ENCODE results near the gene C3.
"Not testable (repeated sequence)": the region's sequence is repeated elsewhere in the genome, so short reads cannot be mapped to it uniquely, and the experiment has no call there.

C3 gene

DNA sequence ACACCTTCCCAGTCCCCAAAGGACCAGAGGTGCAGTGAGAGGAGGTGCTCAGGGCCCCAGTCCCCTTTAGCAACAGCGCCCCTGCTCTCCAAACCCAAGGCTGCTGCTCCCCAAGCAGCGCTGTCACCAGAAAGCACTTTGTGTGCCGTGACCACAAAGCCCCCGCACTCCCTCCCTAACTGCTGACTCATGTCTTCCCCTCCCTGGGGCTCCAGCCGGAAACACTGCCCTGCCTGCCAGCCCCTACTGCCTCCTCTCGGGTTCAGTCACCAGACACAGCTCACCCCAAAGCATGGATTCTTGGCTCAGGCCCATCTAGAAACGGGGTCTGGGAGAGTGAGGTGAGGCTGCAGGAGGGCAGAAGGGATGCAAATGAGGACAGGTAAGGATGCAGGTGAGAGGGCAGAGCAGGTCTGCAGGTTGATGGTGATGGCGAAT lies 45.6 kb downstream of the C3 start:
- H3K36me3 ChIP-seq (replicated peaks) = no peaks in the 10 kb centered on the region
- H3K9me3 ChIP-seq = no peaks in the 10 kb centered on the region
- peak in 1 of 2 experiments; percentile 36 for DNase-seq (ENCODE audit: low spot score in 2 of 2)
- no peaks in the 10 kb centered on the region for H3K27me3 ChIP-seq (ENCODE audit: low read depth)
- no peaks in the 10 kb centered on the region; the same call in 1 of the 2 replicates for H3K4me1 ChIP-seq
- no peak overlapping the region for H3K4me3 ChIP-seq
- in situ Hi-C loops (cut with MboI; ENCODE audit: low sequenced_read_pairs) = no loop called here

DNA sequence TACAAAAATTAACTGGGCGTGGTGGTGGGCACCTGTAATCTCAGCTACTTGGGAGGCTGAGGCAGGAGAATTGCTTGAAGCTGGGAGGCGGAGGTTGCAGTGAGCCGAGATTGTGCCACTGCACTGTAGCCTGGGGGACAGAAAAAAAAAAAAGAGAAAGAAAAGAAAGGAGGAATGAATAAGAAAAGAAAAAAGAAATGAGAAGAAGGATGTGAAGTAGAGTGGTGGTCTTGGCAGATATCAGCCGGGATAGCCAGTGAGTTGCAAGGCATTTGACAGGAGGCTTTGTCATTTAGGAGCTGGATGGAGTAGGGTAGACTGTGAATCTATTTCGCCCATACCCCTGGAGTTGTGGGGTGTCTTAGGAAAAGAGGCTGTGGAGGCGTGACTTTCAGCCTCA lies 46.0 kb downstream of the C3 start:
- H3K4me3 ChIP-seq; H3K4me1 ChIP-seq; H3K9me3 ChIP-seq; in situ Hi-C loops (cut with MboI; ENCODE audit: low sequenced_read_pairs); H3K36me3 ChIP-seq (replicated peaks); DNase-seq (ENCODE audit: low spot score in 2 of 2); H3K27me3 ChIP-seq (ENCODE audit: low read depth): not testable (repeated sequence)

DNA sequence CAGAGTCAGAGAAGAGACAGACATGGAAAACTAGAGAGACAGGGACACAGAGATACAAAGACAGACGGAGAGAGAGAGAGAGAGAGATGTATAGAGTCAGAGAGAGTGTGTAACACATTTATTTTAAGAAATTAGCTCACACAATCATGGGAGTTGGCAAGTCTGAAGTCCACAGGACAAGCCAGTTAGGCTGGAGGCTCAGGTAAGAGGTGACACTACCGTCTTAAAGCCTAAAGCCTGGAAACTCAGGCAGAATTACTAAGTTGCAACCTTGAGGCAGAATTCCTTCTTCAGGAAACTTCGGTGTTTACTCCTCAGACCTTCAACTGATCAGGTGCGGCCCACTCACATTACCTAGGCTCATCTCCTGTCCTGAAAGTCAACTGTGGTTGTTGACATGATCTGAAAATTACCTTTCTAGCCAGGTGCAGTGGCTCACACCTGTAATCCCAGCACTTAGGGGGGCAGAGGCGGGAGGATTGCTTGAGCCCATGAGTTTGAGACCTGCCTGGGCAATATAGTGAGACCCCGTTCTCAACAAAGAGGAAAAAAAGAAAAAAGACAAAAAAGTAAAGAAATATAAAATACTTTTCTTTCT lies 47.7 kb downstream of the C3 start:
- Histone ChIP-seq H3K36me3 (replicated peaks) (no peaks in the 10 kb centered on the region), H3K27me3 (ENCODE audit: low read depth) (no peaks in the 10 kb centered on the region), H3K4me1 (no peaks in the 10 kb centered on the region; the same call in 1 of the 2 replicates), H3K4me3 (no peak overlapping the region), H3K9me3 (no peaks in the 10 kb centered on the region)
- no peak for DNase-seq (ENCODE audit: low spot score in 2 of 2)
- in situ Hi-C loops (cut with MboI; ENCODE audit: low sequenced_read_pairs) = no loop called here

DNA sequence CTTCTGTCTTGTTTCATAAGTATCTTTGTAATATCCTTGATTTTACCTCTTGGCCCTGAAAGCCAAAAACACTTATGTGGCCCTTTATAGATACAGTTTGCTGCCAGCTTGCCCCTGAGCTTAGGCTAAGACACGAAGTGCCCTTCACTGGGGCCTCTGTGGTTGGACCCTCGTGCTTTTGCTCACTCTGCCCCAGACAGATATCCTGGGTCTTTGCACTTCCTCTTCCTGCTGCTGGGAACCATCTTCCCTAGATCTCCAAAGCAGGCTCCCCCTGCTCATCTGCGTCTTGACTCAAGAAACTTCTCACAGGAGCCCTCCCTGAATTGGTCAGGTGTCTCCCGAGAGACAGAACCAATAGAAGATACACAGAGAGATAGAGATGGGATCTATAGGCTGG lies 48.5 kb downstream of the C3 start:
- Histone ChIP-seq H3K9me3 (no peaks in the 10 kb centered on the region), H3K36me3 (replicated peaks) (no peaks in the 10 kb centered on the region), H3K27me3 (ENCODE audit: low read depth) (no peaks in the 10 kb centered on the region), H3K4me3 (no peak overlapping the region), H3K4me1 (no peaks in the 10 kb centered on the region; the same call in 1 of the 2 replicates)
- no peak for DNase-seq (ENCODE audit: low spot score in 2 of 2)
- in situ Hi-C loops (cut with MboI; ENCODE audit: low sequenced_read_pairs) = no loop called here

DNA sequence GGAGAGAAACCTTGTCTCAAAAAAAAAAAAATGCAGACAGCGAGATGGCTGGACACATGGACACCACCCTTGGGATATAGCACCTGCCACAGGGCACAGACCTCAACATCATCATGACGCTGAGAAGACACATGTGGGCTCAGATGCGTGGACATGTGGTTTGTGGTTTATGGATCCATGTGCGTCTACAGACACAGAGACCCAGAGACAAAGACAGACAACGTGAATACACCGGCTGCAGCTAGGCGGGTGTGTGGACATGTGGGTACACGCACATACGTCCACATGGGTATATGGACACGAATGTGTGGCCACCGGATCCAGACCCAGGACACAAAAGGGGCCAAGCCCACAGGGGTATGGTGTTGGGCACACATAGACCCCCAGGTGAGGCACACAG lies 51.8 kb downstream of the C3 start:
- in situ Hi-C loops (cut with MboI; ENCODE audit: low sequenced_read_pairs) = no loop called here

GRCh38 chr19:6667114-6667627 lies 53.3 kb downstream of the C3 start:
- in situ Hi-C loops (cut with MboI; ENCODE audit: low sequenced_read_pairs) = no loop called here
- H3K27me3 ChIP-seq (ENCODE audit: low read depth) = no peaks in the 10 kb centered on the region
- DNase-seq (ENCODE audit: low spot score in 2 of 2) = no peak
- H3K9me3 ChIP-seq = no peaks in the 10 kb centered on the region
- no peak overlapping the region for H3K4me3 ChIP-seq
- no peaks in the 10 kb centered on the region for H3K4me1 ChIP-seq
- no peaks in the 10 kb centered on the region for H3K36me3 ChIP-seq (replicated peaks)

More for the DNA sequence above, 51.8 kb downstream of the C3 start:
- Histone ChIP-seq H3K4me1 (no peaks in the 10 kb centered on the region), H3K9me3 (no peaks in the 10 kb centered on the region), H3K36me3 (replicated peaks) (no peaks in the 10 kb centered on the region), H3K27me3 (ENCODE audit: low read depth) (no peaks in the 10 kb centered on the region), H3K4me3 (no peak overlapping the region)
- no peak for DNase-seq (ENCODE audit: low spot score in 2 of 2)

DNA sequence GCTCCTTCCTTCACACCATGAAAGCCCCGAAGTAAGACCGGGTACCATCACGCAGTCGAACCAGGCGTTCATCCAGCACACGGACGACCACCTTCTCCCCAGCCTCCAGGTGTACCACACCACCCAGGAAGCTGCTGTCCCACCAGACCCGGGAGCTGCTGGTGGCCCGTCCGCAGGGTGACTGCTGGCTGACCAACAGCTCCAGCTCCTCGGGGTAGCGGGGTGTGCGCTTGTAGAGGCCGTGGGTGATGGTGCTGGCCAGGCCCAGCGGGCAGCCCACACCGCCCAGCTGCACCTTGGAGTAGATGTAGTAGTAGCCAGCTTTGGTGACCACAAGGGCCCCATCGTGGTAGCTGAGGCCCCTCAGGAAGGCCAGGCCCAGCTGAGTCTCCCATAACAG lies 55.5 kb downstream of the C3 start:
- H3K36me3 ChIP-seq (replicated peaks) = no peaks in the 10 kb centered on the region
- no peak for DNase-seq (ENCODE audit: low spot score in 2 of 2)
- in situ Hi-C loops (cut with MboI; ENCODE audit: low sequenced_read_pairs) = no loop called here
- no peaks in the 10 kb centered on the region for H3K4me1 ChIP-seq
- no peaks in the 10 kb centered on the region for H3K27me3 ChIP-seq (ENCODE audit: low read depth)
- no peak overlapping the region for H3K4me3 ChIP-seq
- no peaks in the 10 kb centered on the region for H3K9me3 ChIP-seq

GRCh38 chr19:6663236-6664201 lies 56.9 kb downstream of the C3 start:
- Histone ChIP-seq H3K27me3 (ENCODE audit: low read depth) (no peaks in the 10 kb centered on the region), H3K9me3 (no peaks in the 10 kb centered on the region), H3K4me1 (no peaks in the 10 kb centered on the region), H3K36me3 (replicated peaks) (no peaks in the 10 kb centered on the region), H3K4me3 (no peak overlapping the region)
- no peak for DNase-seq (ENCODE audit: low spot score in 2 of 2)
- in situ Hi-C loops (cut with MboI; ENCODE audit: low sequenced_read_pairs) = no loop called here

DNA sequence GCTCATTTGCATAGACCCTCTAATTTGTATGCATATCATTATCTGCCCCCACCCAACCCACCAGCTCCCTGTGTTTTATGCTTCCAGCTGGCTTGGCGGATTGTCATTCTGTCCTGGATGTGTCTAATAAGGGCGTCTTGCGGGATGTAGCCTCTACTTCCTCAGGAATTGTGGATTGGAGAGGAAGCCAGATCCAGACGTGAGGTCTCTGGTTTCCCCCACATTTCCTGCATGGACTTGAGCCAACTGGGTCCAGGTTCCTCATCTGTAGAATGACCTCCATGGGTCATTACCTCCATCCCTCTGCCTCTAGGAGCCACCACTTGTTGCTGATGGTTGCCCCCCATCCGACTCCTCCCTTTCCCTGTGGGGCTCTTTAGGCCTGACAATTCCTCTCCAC lies 57.7 kb downstream of the C3 start:
- H3K4me3 ChIP-seq = no peak overlapping the region
- H3K4me1 ChIP-seq = no peaks in the 10 kb centered on the region
- in situ Hi-C loops (cut with MboI; ENCODE audit: low sequenced_read_pairs) = no loop called here
- no peaks in the 10 kb centered on the region for H3K36me3 ChIP-seq (replicated peaks)
- H3K27me3 ChIP-seq (ENCODE audit: low read depth) = no peaks in the 10 kb centered on the region
- no peaks in the 10 kb centered on the region for H3K9me3 ChIP-seq
- DNase-seq (ENCODE audit: low spot score in 2 of 2) = no peak

DNA sequence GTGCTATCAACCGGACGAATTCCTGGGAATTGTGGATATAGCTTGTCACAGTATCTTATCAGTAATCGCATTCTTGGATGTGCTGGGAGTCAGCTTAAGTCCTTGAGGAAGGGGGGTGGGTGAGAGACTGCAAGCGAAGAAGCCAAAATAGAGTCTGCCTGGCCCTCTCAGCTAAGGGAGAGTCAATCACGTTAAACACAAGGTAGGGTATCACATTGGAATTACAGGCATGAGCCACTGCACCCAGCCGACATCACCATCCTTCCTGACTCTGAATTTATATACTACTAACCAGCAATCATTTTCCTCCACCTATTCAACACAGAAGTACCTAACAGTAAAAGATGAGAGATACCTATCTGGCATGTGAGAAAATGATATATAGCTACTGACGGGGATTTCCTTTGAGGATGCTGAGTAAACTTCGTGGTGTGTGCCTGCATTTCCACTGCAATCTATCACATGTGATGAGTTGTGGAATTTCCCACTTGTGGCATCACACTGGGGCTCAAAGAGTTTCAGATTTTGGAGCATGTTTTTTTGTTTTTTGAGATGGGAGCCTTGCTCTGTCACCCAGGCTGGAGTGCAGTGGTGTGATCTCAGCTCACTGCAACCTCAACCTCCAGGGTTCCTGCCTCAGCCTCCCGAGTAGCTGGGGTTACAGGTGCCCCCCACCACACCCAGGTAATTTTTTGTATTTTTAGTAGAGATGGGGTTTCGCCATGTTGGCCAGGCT lies 58.8 kb downstream of the C3 start:
- H3K4me3 ChIP-seq; in situ Hi-C loops (cut with MboI; ENCODE audit: low sequenced_read_pairs); H3K9me3 ChIP-seq; DNase-seq (ENCODE audit: low spot score in 2 of 2); H3K4me1 ChIP-seq; H3K27me3 ChIP-seq (ENCODE audit: low read depth); H3K36me3 ChIP-seq (replicated peaks): not testable (repeated sequence)

- Histone ChIP-seq H3K27me3 (ENCODE audit: low read depth) (no peaks in the 10 kb centered on the region), H3K4me3 (no peak overlapping the region), H3K9me3 (no peaks in the 10 kb centered on the region), H3K36me3 (replicated peaks) (no peaks in the 10 kb centered on the region), H3K4me1 (no peaks in the 10 kb centered on the region)
- no peak for DNase-seq (ENCODE audit: low spot score in 2 of 2)
- in situ Hi-C loops (cut with MboI; ENCODE audit: low sequenced_read_pairs) = no loop called here
Observed at GRCh38 chr19:6660930-6661329, 59.5 kb downstream of the C3 start.

DNA sequence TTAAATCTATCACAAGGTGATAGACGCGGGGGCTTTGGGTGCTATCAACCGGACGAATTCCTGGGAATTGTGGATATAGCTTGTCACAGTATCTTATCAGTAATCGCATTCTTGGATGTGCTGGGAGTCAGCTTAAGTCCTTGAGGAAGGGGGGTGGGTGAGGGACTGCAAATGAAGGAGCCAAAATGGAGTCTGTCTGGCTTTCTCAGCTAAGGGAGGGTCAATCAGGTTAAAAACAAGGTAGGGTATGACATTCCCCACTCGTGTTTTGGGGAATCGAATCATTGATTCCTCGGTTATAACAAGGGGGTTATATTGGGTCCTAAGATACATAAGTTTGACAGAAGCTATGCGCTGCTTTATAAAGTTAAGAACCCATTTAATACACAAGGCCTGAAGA lies 64.1 kb downstream of the C3 start:
- H3K9me3 ChIP-seq; in situ Hi-C loops (cut with MboI; ENCODE audit: low sequenced_read_pairs); H3K4me1 ChIP-seq; DNase-seq (ENCODE audit: low spot score in 2 of 2); H3K36me3 ChIP-seq (replicated peaks); H3K4me3 ChIP-seq; H3K27me3 ChIP-seq (ENCODE audit: low read depth): not testable (repeated sequence)

DNA sequence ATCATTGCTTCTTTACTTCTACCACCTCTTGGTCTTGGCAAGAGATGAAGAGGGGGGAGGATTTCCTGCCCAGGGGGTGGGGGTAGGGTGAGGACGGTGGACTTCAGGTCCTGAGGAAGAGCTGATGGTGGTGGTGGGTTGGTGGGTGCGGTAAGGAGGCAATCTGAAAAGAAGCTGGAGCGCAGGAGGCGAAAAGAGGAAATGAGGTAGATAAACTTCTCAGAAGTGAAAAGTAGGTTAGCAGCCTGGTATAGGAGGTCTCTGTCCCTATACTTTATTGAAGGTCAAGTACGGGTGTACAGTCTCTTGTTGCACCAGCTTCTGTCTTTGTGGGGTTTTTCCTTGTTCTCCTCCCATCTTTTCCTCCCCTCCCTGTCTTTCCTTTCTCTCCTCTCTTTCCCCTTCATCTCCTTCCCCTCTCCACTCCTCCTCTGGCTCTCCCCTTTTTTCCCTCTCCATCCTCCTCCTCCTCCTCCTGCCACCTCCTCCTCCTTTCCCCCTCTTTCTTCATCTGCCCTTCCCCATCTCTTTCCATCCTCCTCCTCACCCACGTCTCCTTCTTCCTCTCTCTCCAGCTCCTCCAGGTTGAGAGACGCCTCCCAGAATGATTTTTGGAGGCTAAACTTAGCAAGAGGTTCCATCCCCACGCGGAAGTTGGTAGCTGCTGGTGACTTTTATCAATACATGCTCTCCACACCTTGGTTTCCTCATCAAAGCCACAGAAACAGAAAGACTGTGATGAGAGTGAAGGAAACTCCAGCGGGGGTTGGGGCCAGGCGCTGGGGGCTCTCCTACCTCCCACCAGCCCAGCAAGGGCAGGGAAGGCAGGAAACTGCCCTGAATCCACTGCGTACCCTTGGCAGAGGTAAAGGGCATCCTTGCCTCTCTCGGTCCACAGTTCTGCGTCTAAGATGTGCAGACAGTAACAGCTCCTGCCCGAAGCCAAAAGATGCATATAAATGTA lies 65.8 kb downstream of the C3 start:
- Histone ChIP-seq H3K36me3 (replicated peaks) (no peaks in the 10 kb centered on the region), H3K4me1 (peaks cover 5% of the 10 kb centered on the region), H3K9me3 (peaks cover 4% of the 10 kb centered on the region), H3K4me3 (no peak overlapping the region), H3K27me3 (ENCODE audit: low read depth) (no peaks in the 10 kb centered on the region)
- in situ Hi-C loops (cut with MboI; ENCODE audit: low sequenced_read_pairs) = no loop called here
- DNase-seq (ENCODE audit: low spot score in 2 of 2) = no peak
